Stimulated activated CD4-positive, alpha-beta T cell treated with anti-CD3 and anti-CD28 coated beads, Interleukin-15, amount 100 ng/mL, for 48 hours (primary cell): Measurements from ENCODE around the gene AKAP6.

ENCODE experiments used
- DNase-seq, 2 donors: peaks; one replicate each; pipeline ENCODE4 v3.0.0-alpha.2; 2020; ENCODE audit warnings: low read depth in 2 of 2

The AKAP6 gene

DNA sequence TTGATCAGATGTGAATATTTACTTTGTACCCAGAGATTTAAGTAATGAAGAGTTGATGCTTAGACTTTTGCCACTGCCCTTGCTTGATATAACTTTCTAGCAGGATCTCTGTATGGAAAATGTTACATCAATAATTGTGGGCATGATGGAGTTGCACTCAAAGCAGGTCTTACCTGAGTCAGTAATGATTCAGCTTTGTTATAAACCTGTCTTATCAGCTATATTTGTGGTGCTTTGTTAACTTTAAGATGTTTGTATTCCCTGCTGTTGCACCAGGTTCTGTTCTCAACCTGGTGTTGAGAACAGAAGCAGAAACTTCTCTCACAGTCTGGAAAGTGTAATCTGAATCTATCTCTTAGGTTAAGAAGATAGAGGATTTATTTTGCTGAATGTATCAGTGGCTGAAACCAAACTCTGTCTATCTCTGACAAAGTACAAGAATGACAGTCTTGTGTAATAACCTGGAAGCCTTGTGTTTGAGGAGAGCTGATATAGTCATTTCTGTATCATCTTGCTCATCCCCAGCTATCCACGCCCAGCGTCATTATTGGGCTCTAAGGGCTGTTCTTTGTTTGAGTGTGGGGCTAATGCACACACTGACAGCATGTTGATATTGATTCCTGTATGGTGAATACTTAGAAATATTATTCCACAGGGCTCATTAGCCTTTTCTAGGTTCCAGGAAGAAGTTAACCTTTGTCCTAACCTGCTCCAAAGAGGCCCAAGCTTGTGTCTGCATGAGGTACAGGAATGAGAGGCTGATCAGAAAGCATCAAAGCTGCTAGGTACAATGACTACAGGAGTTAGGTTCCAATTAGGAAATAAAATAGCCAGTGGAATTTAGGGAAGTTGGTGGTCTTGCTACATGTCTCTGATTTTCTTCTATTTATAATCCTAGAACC lies 3.6 kb downstream of the AKAP6 start:
- DNase-seq = peak in 1 of 2 donors; percentile 2

DNA sequence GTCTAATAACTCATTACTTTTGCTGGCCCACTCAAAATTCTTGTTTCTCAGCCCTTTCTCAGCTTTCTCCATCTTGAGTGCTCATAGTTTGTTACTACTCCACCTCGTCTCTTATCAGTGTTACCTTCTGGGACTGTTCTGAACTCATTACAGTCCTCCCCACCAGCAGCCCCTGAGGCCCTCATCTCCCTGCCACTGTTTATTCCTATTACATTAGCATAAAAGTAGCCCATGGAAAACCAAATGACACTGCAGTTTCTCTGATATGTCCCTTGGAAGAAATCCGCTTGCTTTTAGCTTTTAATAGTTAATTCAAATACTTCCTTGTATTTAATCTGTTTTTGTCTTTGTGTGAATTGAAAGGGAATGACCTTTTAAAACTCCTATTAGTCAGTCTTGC lies 7.6 kb downstream of the AKAP6 start:
- no peak for DNase-seq

DNA sequence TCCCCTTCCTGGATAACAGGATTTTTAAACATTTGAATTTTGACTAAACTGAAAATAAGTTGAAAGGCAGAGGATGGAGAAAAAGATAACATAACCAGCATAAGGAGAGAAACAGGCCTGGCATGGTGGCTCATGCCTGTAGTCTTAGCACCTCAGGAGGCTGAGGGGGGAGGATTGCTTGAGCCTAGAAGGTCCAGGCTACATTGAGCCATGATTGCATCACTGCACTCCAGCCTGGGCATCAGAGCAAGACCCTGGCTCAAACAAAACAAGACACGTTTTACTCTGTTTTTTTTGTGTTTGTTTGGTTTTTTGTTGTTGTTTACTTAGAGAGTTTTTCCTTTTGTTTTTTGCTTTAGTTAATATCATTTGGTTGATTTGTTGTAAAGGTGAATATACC lies 8.7 kb downstream of the AKAP6 start:
- DNase-seq = no peak

DNA sequence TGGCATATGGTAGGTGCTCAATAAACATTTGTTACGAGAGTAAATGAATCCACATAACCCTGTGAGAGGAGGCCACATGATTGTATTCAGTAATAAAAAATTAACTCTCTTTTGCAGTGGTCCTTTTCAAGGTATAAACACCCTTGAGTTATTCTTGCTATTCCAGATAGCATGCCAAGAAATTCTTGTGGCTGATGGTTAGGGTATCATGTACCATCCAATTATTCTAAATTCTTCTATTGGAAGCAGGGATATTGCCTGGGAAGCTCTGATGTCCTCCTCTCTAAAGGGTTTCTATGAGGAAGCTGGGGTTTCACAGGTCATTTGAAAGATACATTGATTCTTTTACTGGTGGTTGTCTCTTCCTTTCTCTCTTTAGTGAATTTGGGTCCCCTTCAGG lies 10.1 kb downstream of the AKAP6 start:
- no peak for DNase-seq

DNA sequence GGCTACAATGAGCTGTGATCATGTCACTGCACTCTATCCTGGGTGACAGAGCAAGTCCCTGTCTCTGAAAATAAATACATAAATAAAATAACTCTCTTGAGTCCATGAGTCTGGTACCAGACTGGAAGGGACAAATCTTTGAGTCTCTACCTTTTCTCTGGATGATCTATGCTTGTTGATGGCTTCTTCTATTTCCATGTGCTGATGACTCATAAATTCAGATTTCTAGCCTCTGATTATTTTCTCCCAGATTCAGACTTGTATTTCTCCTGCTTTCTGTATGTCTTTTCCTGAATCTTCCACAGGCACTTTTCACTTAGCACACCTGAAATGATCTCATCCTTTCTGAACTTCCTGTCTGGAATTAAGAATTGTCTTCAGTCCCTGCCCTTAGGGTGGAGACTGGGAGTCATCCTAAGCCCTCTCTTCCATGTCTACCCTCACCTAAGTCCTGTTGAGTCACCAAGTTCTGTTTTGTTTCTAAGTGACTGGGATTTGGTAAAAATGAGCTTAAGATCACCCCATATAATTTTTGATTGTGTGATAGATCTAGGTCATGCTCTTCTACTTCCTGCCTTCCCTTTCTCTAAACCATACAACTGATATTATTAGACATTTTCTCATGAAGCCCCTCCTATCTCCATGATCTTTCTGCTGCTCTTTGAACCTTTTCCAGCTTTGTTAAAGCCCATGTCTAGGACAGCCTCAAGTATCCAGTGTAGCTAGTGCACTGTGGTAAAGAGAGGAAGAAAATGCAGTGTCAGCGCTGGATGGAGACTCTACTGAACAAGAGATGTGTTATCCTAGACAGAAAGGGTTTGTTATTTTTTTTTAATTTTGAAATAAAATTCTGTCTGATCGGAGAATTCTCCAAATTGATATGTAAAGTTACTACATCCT lies 13.1 kb downstream of the AKAP6 start:
- no peak for DNase-seq

DNA sequence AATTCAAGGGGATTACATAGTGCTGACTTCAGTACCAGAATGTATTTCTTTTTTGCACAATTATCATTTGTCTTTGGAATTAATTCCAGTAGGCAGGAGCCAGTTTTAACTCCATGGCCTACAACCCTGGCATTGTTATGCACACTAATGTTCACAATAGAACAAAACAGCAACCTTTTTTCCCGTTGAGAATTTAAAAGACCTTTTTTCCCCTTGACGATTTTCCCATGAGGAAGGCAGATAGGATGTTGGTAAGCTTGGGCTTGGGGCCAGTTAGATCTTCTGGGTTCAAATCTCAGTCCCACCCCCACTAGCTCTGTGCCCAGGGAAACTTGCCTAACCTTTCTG lies 13.7 kb downstream of the AKAP6 start:
- DNase-seq = no peak

DNA sequence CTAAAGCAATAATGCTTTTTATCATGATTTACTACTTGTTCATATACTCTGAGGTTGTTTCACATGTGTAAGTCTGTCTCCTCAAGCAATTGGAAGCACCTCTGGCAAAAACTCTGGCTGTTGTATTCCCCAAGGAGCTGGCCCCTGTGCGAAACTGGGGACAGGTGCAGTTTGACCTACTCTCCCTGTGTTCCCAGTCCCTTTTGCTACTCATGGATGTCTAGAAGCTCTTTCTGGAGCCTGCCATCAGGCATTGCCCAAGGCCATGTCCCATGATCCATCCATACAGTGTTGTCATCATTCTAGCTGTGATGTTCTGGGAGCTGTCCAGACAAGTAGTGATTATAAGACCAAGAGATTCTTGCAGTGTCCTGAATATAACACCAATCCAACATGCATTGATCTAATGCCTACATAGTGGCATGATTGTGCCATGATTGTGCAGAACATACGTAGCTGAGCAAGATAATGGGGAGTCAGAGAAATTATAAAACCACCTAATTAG lies 14.9 kb downstream of the AKAP6 start:
- DNase-seq = no peak

DNA sequence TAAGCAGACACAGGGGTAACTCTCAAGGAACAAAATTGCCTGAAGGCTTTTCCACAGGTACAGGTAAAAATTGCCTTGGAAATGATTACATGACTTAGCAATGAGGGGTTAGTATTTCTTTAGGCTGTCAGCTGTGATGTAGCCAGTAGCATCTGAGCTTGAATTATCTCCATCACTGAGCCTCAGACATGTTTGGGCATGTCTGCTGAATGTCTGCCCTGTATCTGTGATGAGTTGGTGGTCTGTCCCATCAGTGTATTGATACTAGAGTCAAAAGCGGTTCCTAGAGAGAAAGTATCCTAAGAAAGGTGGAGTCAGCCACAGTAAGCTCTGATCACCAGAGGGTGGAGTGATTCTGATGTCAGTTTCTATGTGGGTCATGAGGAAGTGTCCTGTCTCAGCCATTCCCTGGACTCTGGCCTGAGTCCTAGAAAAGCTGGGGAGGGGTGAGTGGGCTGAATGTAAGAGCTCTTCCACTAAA lies 16.3 kb downstream of the AKAP6 start:
- DNase-seq = no peak

DNA sequence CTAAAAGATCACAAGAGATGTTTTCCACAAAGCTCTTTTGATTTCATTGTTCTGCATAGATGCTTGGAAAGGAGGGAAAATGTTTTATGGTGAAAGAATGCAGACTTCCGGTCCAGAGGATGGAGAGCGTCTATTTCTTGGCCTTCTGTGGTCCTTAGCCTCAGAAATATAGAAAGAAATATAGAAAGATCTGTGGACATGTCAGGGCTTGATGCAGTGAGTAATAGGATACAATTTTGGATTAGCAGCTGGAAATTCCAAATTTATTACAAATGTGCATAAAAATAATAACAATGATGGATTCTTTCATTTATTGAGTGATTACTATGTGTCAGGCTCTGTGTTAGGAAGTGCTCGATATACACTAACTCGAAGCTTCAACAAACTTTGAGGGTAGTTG lies 20.2 kb downstream of the AKAP6 start:
- DNase-seq = no peak

DNA sequence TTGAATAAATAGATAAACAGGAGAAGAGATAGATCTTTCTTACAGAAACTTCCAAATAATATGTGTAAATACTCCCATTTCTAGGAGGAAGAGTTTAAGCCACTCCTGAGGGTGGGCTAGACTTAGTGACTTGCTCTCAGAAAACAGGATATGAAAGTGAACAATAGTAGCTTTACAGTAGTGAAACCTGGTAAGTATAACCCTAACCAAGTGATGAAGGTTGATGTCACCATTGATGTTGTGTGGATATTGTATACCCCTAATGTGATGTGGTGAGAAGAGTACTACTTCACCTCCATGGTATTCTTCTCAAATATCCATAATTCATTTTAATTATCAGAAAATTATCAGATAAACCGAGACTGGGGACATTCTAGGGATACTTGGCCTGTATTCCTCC lies 20.9 kb downstream of the AKAP6 start:
- DNase-seq = no peak

DNA sequence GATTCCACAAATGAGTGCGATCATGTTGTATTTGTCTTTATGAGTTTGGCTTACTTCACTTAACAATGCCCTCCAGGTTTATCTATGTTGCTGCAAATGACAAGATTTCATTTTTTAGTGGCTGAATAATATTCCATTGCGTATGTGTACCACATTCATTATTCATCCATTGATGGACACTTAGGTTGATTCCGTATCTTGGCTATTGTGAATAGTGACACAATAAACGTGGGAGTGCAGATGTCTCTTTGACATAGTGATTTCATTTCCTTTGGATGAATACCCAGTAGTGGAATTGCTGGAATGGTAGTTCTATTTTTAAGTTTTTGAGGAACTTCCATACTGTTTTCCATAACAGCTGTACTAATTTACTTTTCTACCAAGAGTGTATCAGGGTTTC lies 23.5 kb downstream of the AKAP6 start:
- no peak for DNase-seq

DNA sequence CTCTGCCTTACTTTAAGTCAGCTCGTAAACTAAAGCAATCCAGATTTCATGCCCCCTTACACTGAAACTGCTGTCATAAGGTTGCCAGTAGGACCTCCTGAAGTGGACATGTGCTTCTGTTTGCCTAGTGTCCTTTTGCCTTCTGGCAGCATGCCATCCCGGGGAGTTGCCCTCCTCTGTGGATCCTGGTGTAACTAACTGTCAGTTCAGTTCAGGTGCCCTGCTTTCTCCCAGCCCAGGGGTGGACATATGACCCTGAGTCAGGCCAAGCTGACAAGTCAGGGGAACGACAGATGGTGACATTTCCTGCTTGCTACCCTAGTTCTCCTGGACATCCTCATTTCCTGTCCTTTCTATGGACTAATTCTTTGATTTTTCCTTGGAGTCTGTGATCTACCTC lies 25.6 kb downstream of the AKAP6 start:
- DNase-seq = no peak

DNA sequence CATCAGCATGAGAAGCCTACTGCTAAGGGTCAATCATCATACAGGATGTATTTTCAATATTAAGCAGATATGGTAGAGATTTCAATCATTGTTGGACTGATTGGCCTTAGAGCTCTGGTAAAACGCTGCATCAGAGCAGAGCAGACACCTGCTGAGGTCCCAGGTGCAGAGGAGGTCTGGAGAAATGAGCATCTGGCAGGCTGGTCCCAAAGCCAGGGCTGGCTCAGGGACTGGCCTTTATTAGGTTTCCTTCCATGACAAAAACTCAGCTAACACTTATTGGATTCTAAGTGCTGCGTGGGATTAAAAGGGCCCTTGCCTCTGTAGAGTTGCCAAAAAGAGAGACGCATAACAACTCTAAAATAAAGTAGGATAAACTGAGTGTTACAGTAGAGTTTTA lies 29.7 kb downstream of the AKAP6 start:
- DNase-seq = no peak

DNA sequence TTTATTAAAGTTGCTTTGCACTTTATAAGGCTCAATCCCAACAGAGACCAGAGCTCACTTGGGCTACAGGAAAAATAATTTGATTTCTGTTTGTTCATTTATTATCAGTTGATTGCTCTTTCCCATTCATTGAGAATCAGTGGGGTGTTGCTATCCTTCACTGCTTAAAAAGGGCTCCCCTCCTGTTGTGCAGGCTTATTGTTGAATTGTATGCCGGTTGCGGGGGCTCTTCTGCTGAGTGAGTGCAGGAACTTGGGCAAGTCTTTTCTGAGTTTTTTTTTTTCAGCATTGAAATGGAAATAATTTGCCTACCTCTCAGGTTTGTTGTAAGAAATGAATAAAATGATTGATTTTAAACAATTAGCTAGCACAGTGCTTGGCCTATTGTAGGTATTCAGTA lies 32.6 kb downstream of the AKAP6 start:
- no peak for DNase-seq

DNA sequence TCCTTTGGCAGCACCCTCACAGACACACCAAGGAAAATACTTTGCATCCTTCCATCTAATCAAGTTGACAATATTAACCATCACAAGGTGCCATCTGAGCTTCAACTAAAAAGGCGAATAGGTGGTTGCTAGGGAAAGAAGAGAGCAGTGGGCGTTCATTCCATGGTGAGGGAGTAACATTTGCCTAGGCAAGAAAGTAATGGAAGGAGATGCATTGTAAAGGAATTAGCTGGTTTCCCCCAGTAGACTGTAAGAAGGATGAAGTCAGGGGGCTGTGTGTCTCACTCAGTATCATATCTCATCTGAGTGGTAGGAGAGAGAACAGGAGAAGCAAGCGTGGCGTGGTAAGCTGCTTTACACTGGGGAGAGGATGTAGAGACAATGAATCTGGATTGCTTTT lies 34.7 kb downstream of the AKAP6 start:
- no peak for DNase-seq

DNA sequence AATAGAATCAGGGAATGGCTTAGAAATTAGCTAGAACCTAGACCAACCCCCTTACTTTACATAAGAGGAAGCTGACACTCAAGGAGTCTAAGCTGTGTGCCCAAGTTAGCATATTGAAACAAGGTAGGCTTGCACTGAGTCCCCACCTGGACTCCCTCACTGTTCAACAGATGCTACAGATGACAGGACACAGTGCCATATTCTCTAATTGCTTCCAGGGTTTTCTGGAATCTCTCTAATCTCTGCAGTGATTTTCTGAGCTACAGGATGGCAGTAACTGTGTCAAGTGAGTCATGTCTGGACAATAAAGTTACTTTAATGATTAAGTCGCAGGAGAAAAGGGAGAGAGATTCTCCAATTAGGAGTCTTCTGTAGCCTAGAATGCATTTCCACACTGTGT lies 35.8 kb downstream of the AKAP6 start:
- no peak for DNase-seq

DNA sequence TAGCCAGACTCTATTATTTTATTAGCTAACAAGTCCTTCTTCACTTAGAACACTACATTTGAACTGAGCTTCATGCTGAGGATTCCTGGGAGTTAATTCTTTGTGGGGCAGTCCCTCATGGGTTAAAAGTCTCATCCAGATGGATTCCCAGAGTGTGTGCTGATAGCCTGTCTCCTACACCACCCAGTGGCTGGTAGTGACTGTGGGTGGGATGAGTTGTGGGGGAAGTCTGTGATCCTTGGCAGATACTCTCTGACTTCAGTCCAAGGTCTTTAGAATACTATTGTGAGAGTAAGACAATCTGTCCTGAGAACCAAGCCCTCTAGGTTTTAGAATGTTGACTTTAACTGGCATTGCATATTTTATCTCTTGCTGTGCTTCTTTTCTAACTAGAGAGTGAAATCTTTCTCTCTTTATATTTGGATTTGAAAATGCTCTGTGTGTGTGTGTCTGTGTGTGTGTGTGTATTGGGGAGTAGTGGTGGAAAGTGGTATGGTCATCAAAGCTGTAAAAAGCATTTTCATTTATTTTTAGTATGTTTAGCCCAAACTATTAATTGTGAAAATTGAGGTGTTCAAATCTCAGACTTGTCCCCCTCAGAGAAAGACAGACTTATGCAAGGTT lies 37.3 kb downstream of the AKAP6 start:
- no peak for DNase-seq

DNA sequence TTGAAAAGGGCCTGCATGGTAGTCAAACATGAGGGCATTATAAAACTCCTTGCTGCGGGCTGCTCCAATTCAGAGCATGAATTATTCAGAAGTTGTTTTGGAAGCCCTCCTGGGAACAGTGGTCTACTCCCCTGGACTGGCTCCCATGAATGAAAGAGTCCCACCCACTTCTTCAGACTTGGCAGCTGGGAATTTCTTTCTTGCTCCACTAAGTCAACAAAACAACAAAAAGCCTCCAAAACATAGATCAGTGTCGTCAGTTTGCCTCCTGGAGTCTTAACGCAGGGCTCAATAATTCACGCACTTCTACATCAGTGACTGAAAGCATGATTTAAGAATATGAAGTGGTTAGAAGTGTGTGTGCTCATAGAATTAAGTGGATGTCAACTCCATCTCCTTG lies 37.9 kb downstream of the AKAP6 start:
- no peak for DNase-seq

DNA sequence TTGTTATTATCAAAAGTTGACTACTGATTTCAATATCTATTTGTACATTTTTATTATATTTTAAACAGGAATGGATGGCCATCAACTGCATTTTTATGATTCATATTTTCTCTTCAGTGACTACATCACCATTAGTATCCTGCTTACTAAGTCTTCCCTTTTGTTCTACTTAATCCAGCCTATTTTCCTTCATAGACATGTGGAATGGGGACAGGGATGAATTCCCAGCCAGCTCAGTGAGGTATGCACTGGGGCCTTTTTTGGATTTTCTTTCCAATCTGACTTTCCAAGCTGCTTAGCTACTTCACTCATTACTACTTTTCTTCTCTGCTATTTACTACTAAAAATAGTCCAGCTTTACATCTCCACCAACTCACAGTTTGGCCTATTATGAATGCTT lies 38.4 kb downstream of the AKAP6 start:
- DNase-seq = no peak

DNA sequence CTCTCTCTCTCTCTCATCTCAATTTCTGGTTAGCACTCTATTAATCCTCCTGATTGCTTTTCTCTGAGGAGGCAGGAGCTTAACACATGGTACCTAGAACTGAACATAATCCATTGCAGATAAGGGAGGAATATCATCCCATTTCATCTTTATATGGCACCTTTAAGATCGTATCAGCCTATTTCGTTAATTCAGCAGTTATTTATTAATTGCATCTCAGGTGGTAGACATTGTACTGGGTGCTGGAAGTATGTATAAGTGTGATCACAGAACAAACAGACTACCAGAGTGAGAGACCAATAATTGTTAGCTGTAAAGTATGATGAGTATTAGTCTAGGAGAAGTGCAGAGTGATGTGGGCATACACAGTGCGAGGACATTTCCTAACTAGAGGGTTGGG lies 39.0 kb downstream of the AKAP6 start:
- no peak for DNase-seq

DNA sequence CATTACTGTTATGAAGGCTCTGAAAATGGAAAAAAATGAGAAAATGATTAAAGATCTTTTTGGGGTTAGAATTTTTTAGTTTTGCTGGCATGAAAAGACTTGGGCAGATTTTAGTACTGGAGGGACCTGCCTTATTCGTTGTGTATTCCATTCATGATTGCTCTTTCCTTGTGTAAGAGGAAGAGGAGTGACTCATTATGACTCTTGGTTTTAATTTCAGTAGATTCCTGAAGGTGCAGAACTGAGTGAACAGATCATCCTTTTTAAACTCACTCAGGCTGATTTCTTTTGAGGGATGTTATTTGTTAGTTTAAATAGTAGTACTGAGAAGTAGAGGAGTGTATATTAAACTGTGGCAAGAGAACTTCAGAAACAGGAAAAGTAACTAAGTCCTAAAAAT lies 41.6 kb downstream of the AKAP6 start:
- DNase-seq = no peak

DNA sequence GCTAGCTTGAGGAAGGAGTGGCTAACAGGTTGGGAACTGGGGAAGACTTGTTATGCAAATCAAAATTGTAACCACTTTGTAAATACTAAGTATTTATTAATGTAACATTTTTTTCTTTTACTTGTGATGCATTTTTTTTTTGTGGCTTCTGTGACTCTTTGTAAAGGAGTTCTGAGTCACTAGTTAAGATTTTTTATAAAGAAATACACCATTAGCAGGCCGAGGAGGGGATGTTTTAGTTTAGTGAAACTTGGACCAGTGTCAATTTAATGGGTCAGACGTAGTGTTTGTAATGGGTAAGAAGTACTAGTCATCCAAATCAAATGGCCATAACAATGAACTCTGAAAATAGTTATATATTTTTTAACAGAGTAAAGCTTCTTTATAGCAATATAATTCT lies 43.1 kb downstream of the AKAP6 start:
- DNase-seq = no peak
